Measurements from ENCODE around the gene NDUFA3. TPM values are rescaled to one million over a fixed set of nuclear protein-coding genes. Genes with fewer than 3 reads are reported as not detected.

NDUFA3 gene
- total RNA-seq, 1 experiment from 2014 or later: 27.2 TPM

DNA sequence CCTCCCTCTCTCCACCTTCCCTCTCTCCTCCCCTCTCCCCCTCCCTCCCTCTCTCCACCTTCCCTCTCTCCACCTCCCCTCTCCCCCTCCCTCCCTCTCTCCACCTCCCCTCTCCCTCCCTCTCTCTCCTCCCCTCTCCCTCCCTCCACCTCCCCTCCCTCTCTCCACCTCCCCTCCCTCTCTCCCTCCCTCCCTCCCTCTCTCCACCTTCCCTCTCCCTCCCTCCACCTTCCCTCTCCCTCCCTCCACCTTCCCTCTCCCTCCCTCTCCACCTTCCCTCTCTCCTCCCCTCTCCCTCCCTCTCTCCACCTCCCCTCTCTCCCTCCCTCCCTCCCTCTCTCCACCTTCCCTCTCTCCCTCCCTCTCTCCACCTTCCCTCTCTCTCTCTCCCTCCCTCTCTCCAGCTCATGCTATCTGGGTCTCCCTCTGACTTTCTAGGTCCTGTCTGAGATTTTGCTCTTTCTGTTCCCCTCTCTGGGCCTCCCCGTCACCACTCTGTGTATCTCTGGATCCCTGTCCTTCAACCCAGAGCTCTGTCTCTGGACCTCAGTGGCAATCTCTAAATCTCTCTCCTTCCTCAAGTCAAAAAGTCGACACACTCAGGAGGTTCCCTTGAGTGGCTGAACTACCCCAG is 31.4 kb downstream of the NDUFA3 start:
- in situ Hi-C loops (cut with HindIII; ENCODE audit: low pct_unique_long_range_greater_than_20kb, low sequenced_read_pairs): no loop called here
- no peak for DNase-seq (ENCODE audit: low read depth)

DNA sequence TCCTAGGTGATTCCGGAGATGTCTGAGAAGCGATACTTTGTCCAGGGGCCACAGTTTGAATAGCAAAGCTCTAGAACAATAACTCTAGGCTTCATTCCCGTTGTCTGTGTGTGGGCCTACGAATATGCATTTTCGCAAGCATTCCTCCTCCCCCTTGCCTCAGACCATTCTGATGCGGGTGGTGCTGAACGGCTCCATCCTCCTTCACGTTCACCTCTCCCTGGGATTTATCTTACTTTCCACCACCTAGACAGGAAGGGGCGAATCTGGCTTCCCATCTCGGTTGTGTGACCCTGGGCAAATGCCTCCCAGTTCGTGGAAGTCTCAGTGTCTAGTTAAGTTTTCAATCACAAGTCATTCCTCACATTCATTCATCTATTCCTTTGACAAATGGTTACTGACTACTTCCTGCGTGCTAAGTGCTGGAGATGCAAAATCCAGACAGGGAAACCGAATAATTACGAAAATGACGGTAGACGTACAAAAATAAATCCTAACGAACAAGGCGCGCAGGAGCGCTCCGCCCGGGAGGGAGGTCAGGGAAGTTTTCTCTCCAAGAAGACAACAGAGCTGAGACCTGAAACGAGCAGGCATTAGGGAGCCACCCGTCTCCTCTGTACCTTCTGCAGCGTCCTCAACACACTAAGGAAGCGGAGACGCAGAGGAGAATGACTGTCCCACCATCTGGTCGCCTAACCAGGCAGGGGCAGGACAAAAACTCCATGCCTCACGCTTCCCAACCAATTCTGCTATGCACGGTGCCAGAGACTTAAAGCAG is 33.6 kb downstream of the NDUFA3 start:
- no peak for DNase-seq (ENCODE audit: low read depth)
- in situ Hi-C loops (cut with HindIII; ENCODE audit: low pct_unique_long_range_greater_than_20kb, low sequenced_read_pairs): no loop called here

DNA sequence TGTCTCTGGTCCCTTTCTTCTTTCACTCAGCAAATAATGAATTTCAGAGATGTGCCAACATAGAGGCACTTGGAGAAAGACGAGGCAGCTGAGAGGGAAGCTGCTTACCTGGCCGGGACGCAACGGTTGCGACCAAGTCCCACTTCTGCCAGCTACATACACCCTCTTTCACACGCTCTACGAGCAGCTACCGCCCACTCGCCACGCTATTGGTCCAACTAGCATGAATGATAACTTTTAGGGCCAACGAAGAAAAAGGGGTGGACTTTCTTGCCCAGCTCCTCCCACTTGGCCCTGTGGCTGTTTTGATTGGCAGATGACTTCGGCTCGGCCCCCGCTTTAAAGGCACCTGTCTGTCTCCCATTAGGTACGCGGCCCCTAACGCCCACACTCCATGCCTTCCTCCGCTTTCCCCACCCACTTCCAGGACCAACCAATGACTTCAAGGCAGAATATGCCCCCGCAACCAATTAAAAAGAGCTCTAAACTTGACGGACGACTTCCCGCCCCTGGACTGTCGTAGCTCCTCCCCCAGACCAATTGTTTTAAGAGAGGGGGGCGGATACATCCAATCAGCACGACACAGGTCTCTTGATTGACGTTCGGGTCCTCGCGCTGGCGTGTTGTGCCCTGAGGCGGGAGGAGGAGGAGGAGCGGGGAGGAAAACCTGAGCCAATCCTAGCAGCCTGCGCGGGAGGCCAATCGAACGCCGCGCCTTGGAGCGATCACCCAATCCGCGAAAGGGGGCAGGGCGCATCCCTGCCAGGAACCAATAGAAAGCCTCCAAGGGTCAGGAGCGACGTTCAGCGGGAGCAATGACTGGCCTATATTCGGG is 34.4 kb downstream of the NDUFA3 start:
- peak; percentile 100 for DNase-seq (ENCODE audit: low read depth)
- in situ Hi-C loops (cut with HindIII; ENCODE audit: low pct_unique_long_range_greater_than_20kb, low sequenced_read_pairs): no loop called here

DNA sequence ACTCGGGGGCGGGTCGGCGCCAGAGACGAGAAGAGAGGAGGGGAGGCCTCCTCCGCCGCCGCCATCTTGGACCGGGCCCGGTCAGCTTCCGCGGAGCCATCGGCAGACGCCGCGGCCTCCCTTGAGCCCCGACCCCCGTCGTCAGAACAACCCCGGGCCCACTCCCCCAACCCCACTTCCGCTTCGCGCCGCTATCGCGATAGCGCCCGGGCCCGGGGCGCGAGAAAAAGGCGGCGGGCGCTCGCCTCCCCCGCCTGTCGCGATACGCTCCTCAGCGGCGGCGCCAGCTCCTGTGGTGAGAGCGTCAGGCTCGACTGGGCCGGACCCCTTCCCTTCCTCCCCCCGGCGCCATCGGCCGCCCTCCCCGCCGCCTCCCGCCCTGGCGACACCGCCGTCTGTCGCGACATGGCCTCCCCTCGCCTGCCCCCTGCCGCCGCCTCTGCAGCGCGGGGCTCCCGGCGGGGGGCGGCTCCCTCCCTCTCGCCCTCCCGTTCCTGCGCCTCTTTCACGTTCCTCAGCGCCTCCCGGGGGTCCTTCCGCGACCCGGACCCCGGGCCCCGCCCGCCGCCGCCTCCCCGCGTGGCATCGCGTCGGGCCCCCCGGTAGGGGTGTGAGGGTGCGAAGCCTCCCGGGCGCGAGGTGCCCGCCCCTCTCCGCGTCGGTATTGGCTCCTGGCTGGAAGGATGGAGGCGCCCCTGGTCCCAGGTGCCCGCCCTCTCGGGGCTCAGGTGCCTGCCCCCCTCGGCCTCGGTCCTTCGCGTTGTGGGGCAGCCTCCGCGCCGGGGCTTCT is 35.2 kb downstream of the NDUFA3 start, which contains the start of gene CNOT3:
CNOT3 (plus strand) TSS at position 64 of the 790 bp plus-strand sequence. CDS start 5,217 bp downstream, outside the sequence.
- no peak for DNase-seq (ENCODE audit: low read depth)
- in situ Hi-C loops (cut with HindIII; ENCODE audit: low pct_unique_long_range_greater_than_20kb, low sequenced_read_pairs): no loop called here

DNA sequence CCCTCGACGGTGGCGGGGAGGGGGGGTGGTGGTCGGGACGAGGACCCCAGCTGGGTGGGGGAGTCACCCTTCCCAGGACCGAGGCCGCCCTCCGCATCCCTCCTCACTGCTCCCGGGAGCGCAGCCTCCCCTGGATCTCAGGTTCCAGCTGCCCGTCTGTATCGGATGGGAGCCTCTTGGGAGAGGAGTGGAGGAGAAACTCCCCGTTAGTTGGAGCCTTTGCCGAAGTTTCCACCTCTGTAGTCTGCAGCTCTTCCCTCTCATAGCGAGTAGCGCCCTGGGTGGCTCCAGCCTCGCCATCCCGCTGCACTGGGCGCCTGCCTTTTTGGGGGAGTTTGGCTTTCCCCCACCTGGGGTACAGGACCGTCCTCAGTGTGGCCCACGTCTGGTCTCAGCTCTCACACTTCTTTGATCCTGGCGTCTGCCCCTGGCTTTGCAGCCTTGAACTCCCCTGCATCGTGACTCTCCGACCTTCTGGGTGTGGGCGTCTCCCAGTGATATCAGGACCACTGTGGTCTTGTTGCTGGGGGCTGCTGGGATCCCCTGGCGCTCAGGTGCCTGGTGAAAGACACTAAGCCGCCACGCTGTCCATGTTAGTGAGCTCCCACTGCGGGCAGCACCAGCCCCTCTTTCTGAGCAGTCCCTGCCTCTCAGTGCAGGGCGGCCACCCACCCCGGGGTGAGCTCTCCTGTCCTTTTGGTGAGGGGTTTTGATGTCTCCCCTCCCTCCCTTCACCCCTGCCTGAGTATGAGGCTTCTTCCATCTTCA is 36.0 kb downstream of the NDUFA3 start:
- in situ Hi-C loops (cut with HindIII; ENCODE audit: low pct_unique_long_range_greater_than_20kb, low sequenced_read_pairs): no loop called here
- no peak for DNase-seq (ENCODE audit: low read depth)

DNA sequence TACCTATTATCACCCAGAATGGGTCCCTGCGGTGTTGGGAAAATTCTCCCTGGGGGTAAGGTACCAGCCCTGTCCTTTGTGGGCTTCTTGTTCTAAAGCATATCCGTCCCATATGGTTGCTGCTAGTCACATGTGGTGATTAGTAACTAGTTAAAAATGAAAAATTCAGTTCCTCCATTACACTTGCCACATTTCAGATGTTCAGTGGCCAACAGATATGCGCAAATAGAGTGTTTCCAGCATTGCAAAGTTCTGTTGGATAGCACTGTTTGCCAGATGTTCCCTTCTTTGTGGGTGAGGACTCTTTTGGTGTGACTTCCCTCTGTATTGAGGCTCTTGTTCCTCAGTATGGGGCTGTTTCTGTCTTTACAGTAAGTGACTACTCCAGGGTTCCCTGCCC is 38.7 kb downstream of the NDUFA3 start:
- in situ Hi-C loops (cut with HindIII; ENCODE audit: low pct_unique_long_range_greater_than_20kb, low sequenced_read_pairs): no loop called here
- DNase-seq (ENCODE audit: low read depth): no peak

DNA sequence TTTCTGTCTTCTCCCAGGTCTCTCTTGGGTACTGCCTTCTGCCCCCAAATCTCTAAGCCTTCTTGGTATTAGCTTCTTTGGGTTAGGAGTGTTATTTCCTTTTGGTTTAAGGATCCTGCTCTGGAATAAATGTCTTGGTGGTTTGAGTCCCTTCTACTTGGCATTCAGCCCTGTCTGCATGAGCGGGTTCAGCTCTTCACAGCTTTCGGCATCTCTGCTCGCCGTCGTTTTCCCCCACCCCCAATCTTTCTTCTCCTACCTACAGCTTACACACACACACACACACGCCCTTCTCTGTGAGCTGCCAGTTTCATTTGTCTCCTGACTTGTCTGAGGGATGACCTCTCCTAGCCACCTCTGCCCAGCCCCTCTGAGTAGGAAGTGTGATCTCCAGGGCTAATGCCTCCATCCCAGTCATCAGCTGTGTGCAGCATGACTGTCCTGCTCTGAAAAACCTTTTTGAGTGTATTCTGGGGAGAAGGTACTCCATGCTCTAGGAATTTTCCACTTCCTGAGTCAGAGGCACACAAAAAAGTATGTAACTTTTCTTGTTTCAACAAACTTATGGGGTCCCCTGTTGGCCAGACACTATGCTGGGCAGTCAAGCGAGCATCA is 39.6 kb downstream of the NDUFA3 start:
- in situ Hi-C loops (cut with HindIII; ENCODE audit: low pct_unique_long_range_greater_than_20kb, low sequenced_read_pairs): no loop called here
- peak; percentile 39 for DNase-seq (ENCODE audit: low read depth)

DNA sequence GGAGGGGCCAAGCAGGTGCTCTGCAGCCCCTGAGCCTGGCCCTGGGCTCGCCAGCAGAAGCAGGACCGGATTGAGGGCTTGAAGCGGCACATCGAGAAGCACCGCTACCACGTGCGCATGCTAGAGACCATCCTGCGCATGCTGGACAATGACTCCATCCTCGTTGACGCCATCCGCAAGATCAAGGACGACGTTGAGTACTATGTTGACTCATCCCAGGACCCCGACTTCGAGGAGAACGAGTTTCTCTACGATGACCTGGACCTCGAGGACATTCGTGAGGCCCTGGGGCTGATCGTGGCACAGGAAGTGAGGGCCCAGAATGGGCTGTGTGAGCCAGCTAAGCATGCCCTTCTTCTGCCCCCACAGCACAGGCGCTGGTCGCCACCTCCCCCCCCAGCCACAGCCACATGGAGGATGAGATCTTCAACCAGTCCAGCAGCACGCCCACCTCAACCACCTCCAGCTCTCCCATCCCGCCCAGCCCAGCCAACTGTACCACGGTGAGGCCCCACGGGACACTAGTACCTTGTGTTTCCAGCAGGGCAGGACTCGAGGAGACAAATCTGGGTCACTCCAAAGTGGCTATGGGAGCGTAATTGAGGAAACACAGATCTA is 43.0 kb downstream of the NDUFA3 start:
- no peak for DNase-seq (ENCODE audit: low read depth)
- in situ Hi-C loops (cut with HindIII; ENCODE audit: low pct_unique_long_range_greater_than_20kb, low sequenced_read_pairs): no loop called here

DNA sequence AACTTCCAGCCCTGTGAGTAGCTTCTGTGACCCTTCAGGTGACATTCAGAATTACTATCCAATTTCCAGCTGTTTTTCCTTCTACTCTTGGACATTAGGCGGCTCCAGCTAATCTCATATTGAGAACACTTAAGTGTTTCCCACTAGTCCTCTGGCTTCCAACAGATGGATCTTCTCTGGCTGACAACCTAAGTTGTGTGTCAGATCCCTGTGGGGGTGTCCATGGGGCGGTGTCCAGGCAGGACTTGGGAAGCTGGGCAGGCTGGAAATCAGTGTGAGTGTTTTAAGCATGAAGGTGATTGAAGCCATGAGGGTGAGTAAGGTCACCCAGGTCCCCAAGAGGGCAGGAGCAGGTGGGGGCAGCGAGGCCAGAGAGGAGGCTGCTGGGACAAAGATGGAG is 45.0 kb downstream of the NDUFA3 start:
- DNase-seq (ENCODE audit: low read depth): no peak
- in situ Hi-C loops (cut with HindIII; ENCODE audit: low pct_unique_long_range_greater_than_20kb, low sequenced_read_pairs): no loop called here

DNA sequence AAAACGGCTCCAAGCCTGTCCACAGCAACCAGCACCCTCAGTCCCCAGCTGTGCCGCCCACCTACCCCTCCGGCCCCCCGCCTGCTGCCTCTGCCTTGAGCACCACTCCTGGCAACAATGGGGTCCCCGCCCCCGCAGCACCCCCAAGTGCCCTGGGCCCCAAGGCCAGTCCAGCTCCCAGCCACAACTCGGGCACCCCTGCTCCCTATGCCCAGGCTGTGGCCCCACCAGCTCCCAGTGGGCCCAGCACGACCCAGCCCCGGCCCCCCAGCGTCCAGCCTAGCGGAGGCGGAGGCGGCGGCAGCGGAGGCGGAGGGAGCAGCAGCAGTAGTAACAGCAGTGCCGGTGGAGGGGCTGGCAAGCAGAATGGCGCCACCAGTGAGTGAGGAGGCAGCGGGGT is 45.5 kb downstream of the NDUFA3 start:
- in situ Hi-C loops (cut with HindIII; ENCODE audit: low pct_unique_long_range_greater_than_20kb, low sequenced_read_pairs): no loop called here
- DNase-seq (ENCODE audit: low read depth): no peak

DNA sequence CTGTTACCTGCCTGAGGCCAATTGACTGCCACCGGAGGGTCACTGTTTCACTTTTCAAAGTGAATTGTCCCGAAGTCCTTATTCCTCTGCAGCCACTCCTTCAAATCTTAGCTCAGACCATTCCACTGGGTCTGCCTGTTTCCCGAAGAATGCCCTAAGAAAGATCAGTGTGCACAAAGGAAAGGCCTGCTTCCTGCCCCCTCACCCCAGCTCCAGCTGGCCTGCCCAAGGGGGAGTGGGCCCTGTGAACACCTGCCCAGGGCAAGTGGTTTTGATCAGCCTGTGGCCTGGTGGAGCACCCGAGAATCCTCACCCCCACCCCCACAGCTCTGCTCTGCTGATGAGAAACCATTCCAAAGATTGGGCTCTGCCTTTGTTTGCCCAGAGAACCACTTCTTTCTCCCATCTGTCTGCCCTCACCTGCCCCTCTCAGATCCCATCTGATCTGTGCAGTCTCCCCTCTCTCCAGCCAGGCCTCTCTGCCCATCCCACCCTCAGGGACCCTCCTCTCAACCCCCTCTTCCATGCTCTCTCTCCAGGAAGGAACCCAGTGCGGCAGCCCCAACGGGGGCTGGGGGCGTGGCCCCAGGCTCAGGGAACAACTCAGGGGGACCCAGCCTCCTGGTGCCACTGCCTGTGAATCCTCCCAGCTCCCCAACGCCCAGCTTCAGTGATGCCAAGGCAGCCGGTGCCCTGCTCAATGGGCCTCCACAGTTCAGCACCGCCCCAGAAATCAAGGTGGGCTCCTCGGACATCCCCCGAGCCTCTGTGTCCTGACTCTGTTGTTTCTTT is 46.6 kb downstream of the NDUFA3 start:
- in situ Hi-C loops (cut with HindIII; ENCODE audit: low pct_unique_long_range_greater_than_20kb, low sequenced_read_pairs): no loop called here
- DNase-seq (ENCODE audit: low read depth): no peak

DNA sequence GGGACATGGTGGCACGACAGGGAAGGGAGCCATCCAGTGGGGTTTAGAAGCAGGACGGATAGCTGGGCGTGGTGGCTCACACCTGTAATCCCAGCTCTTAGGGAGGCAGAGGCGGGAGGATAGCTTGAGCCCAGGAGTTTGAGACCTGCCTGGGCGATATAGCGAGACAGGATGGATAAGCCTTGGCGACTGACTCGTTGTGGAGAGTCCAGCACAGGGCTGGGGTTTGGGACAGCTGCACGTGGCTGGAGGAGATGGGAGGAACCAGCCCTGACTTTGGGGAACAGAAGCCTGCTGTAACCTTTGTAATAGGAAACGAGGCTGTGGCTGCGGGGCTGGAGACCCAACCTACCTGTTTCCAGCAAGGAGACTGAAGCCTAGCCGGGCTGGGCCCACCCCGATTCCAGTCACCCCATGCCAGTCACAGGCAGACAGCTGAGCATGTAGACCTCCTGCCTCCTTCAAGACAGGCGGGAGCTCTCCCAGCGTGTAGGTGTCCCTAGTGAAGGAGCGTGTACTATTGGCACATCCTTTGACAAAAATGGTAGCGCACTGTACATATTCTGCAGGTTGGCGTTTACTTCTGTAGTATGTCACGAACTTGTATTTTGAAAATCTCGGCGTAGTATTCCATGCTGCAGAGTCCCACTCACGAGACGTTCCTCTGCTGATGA is 48.8 kb downstream of the NDUFA3 start:
- DNase-seq (ENCODE audit: low read depth): no peak
- in situ Hi-C loops (cut with HindIII; ENCODE audit: low pct_unique_long_range_greater_than_20kb, low sequenced_read_pairs): no loop called here

DNA sequence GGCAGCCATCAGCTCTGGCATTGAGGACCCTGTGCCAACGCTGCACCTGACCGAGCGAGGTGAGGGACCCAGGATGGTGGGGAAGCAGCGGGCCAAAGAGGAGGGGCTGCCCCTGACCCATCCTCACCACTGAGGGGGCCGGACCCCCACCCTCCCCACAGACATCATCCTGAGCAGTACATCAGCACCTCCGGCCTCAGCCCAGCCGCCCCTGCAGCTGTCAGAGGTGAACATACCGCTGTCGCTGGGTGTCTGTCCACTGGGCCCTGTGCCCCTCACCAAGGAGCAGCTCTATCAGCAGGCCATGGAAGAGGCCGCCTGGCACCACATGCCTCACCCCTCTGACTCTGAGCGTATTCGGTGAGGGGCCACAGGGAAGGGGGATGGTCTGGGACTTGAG is 49.6 kb downstream of the NDUFA3 start:
- DNase-seq (ENCODE audit: low read depth): no peak
- in situ Hi-C loops (cut with HindIII; ENCODE audit: low pct_unique_long_range_greater_than_20kb, low sequenced_read_pairs): no loop called here

DNA sequence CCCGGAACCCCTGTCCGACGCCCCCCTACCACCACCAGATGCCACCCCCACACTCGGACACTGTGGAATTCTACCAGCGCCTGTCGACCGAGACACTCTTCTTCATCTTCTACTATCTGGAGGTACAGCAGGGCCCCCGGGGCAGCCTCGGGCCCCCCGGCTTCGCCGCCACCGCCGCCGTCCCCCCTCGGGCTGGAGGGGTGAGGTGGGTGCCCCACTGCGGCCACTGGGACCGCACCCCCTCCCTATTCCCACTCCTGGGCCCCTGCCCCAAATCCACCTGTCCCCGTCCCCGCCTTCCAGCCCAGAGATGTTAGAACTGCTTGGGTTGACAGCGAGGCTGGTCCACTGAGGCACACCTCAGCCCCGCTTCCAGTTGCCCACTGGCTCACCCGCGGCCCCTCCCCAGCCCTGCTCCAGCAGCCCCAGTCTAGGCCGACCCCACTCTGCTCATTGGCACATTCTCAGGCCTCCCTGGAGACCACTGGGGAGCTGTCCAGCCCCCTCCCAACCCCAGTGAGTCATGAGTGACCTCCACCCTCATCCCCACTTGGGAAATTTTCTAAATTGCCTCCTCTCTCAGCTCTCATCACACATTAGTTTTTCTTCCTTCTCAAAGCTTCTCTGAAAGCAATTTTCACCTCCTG is 50.3 kb downstream of the NDUFA3 start:
- DNase-seq (ENCODE audit: low read depth): no peak
- in situ Hi-C loops (cut with HindIII; ENCODE audit: low pct_unique_long_range_greater_than_20kb, low sequenced_read_pairs): no loop called here

DNA sequence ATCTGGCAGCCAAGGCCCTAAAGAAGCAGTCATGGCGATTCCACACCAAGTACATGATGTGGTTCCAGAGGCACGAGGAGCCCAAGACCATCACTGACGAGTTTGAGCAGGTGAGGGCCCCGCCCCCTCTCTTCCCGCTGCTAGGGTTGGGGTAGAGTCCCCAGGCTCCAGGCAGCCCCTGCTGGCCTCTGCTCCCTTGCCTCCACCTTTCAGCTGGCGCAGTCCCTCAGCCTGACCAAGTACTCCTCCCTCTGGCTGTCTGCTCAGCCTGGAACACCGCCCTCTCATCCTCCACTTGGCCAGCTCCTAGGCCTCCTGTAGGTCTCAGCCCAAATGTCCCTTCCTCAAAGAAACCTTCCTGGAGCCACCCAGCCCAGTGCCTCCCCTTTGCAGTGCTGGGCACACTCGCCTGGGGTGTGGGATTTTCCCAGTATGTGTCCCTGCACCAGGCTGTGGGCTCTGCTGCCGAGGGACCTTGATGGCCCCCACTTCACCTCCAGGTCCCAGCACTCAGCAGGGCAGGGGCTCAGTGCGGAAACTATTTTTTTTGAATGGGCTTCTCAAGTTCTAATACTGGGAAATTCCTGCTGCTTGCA is 51.2 kb downstream of the NDUFA3 start:
- no peak for DNase-seq (ENCODE audit: low read depth)
- in situ Hi-C loops (cut with HindIII; ENCODE audit: low pct_unique_long_range_greater_than_20kb, low sequenced_read_pairs): no loop called here

Data from Caki2 (cell line).